Astrocyte (in vitro differentiated cells and primary cell): ENCODE measurements around the gene LRBA.

Source experiments
- EZH2 ChIP-seq: IDR thresholded peaks from 2 replicates; pipeline ENCODE4 v1.6.1; 2012; ENCODE audit warnings: mild to moderate bottlenecking, low read length, inconsistent platforms; ENCODE audit not compliant: insufficient read depth
- TF ChIP-seq, protein P1 (sequence below): IDR thresholded peaks from 2 replicates; pipeline ENCODE4 v1.5.1; 2011; ENCODE audit warnings: low read depth, mild to moderate bottlenecking, inconsistent platforms, low read length, moderate library complexity; ENCODE audit not compliant: insufficient read depth

DNA sequence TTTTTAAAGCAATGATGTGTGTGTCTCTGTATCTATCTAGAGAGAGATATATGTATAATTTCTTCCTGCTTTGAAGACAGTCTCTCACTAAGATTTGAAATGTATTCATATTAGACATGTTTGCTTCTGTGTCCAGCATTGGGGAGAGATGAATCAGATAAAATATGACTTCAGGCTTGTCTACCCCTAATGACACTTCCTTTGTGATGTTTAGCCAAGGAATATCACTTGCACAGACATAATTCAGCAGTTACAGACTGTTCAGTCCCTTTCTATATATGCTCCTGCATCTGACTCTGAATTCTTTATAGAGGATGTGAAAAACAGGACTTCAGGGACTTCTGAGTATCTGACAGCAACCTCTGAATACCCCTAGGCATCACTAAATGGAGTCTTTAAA lies 778.5 kb downstream of the LRBA start:
- TF ChIP-seq, protein P1, sequence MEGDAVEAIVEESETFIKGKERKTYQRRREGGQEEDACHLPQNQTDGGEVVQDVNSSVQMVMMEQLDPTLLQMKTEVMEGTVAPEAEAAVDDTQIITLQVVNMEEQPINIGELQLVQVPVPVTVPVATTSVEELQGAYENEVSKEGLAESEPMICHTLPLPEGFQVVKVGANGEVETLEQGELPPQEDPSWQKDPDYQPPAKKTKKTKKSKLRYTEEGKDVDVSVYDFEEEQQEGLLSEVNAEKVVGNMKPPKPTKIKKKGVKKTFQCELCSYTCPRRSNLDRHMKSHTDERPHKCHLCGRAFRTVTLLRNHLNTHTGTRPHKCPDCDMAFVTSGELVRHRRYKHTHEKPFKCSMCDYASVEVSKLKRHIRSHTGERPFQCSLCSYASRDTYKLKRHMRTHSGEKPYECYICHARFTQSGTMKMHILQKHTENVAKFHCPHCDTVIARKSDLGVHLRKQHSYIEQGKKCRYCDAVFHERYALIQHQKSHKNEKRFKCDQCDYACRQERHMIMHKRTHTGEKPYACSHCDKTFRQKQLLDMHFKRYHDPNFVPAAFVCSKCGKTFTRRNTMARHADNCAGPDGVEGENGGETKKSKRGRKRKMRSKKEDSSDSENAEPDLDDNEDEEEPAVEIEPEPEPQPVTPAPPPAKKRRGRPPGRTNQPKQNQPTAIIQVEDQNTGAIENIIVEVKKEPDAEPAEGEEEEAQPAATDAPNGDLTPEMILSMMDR, result no peak
- TF ChIP-seq EZH2, result no peak
